Measurements from ENCODE around the gene CDC42SE2. TPM values are rescaled to one million over a fixed set of nuclear protein-coding genes. Genes with fewer than 3 reads are reported as not detected.

Gene CDC42SE2
- polyA plus RNA-seq, 4 donors: 36.0 to 60.3 (median 55.0) TPM

GRCh38 chr5:131405674-131406073 is 141.8 kb downstream of the CDC42SE2 start:
- no peaks in the 10 kb centered on the region for H3K27me3 ChIP-seq (ENCODE audit: control insufficient read depth in 3 of 3, insufficient read depth in 3 of 3, low read length in 3 of 3)
- no peak for DNase-seq
- FAIRE-seq: no peak
- H3K4me1 ChIP-seq (ENCODE audit: control insufficient read depth in 3 of 3, insufficient read depth in 2 of 3, low read depth in 1 of 3, low read length in 2 of 3): no peaks in the 10 kb centered on the region
- H3K36me3 ChIP-seq (ENCODE audit: control insufficient read depth in 3 of 3, insufficient read depth in 2 of 3, low read depth in 1 of 3, low read length in 3 of 3): peaks cover 0 to 21% (median 0%) of the 10 kb centered on the region in 3 donors
- H3K27ac ChIP-seq (ENCODE audit: low read depth in 1 of 3, low read length in 2 of 3): no peak overlapping the region
- 94 to 98% (median 98%) methylated on average over 2 of the region's 2 CpGs for WGBS, 3 donors
- H3K4me3 ChIP-seq (ENCODE audit: low read depth in 1 of 3, low read length in 3 of 3): no peak overlapping the region
- H3K9me3 ChIP-seq (ENCODE audit: control insufficient read depth in 2 of 2, insufficient read depth in 1 of 2, low read depth in 1 of 2, low read length in 1 of 2): peaks cover 0 to 15% of the 10 kb centered on the region in 2 donors

- H3K4me1 ChIP-seq (ENCODE audit: control insufficient read depth in 3 of 3, insufficient read depth in 2 of 3, low read depth in 1 of 3, low read length in 2 of 3): no peaks in the 10 kb centered on the region
- peaks cover 0 to 21% (median 0%) of the 10 kb centered on the region in 3 donors for H3K36me3 ChIP-seq (ENCODE audit: control insufficient read depth in 3 of 3, insufficient read depth in 2 of 3, low read depth in 1 of 3, low read length in 3 of 3)
- 83 to 91% (median 89%) methylated on average over 2 of the region's 2 CpGs for WGBS, 3 donors
- no peaks in the 10 kb centered on the region for H3K27me3 ChIP-seq (ENCODE audit: control insufficient read depth in 3 of 3, insufficient read depth in 3 of 3, low read length in 3 of 3)
- H3K9me3 ChIP-seq (ENCODE audit: control insufficient read depth in 2 of 2, insufficient read depth in 1 of 2, low read depth in 1 of 2, low read length in 1 of 2): peaks cover 0 to 11% of the 10 kb centered on the region in 2 donors
- no peak overlapping the region for H3K4me3 ChIP-seq (ENCODE audit: low read depth in 1 of 3, low read length in 3 of 3)
- no peak for DNase-seq
- no peak overlapping the region for H3K27ac ChIP-seq (ENCODE audit: low read depth in 1 of 3, low read length in 2 of 3)
- FAIRE-seq: no peak
Measured at GRCh38 chr5:131406076-131406475, 142.2 kb downstream of the CDC42SE2 start.

GRCh38 chr5:131406975-131407638 is 143.3 kb downstream of the CDC42SE2 start:
- DNase-seq (peak; percentile 26 to 73), FAIRE-seq (no peak)
- H3K27me3 ChIP-seq (ENCODE audit: control insufficient read depth in 3 of 3, insufficient read depth in 3 of 3, low read length in 3 of 3): no peaks in the 10 kb centered on the region
- 46 to 78% (median 54%) methylated on average over 6 of the region's 6 CpGs for WGBS, 3 donors
- no peak overlapping the region for H3K4me3 ChIP-seq (ENCODE audit: low read depth in 1 of 3, low read length in 3 of 3)
- H3K27ac ChIP-seq (ENCODE audit: low read depth in 1 of 3, low read length in 2 of 3): no peak overlapping the region
- H3K36me3 ChIP-seq (ENCODE audit: control insufficient read depth in 3 of 3, insufficient read depth in 2 of 3, low read depth in 1 of 3, low read length in 3 of 3): peaks cover 0 to 21% (median 0%) of the 10 kb centered on the region in 3 donors
- peaks cover 0 to 3% of the 10 kb centered on the region in 2 donors for H3K9me3 ChIP-seq (ENCODE audit: control insufficient read depth in 2 of 2, insufficient read depth in 1 of 2, low read depth in 1 of 2, low read length in 1 of 2)
- no peaks in the 10 kb centered on the region for H3K4me1 ChIP-seq (ENCODE audit: control insufficient read depth in 3 of 3, insufficient read depth in 2 of 3, low read depth in 1 of 3, low read length in 2 of 3)

- Histone ChIP-seq H3K9me3 (ENCODE audit: control insufficient read depth in 2 of 2, insufficient read depth in 1 of 2, low read depth in 1 of 2, low read length in 1 of 2) (no peaks in the 10 kb centered on the region), H3K36me3 (ENCODE audit: control insufficient read depth in 3 of 3, insufficient read depth in 2 of 3, low read depth in 1 of 3, low read length in 3 of 3) (peaks cover 0 to 18% (median 0%) of the 10 kb centered on the region in 3 donors), H3K27ac (ENCODE audit: low read depth in 1 of 3, low read length in 2 of 3) (no peak overlapping the region), H3K4me3 (ENCODE audit: low read depth in 1 of 3, low read length in 3 of 3) (no peak overlapping the region), H3K4me1 (ENCODE audit: control insufficient read depth in 3 of 3, insufficient read depth in 2 of 3, low read depth in 1 of 3, low read length in 2 of 3) (no peaks in the 10 kb centered on the region), H3K27me3 (ENCODE audit: control insufficient read depth in 3 of 3, insufficient read depth in 3 of 3, low read length in 3 of 3) (no peaks in the 10 kb centered on the region)
- 73 to 80% (median 75%) methylated on average over 4 of the region's 4 CpGs for WGBS, 3 donors
- FAIRE-seq (no peak), DNase-seq (no peak)
Measured at GRCh38 chr5:131413605-131414559, 150.0 kb downstream of the CDC42SE2 start.

- Histone ChIP-seq H3K36me3 (ENCODE audit: control insufficient read depth in 3 of 3, insufficient read depth in 2 of 3, low read depth in 1 of 3, low read length in 3 of 3) (peaks cover 0 to 20% (median 3%) of the 10 kb centered on the region in 3 donors), H3K27ac (ENCODE audit: low read depth in 1 of 3, low read length in 2 of 3) (no peak overlapping the region), H3K9me3 (ENCODE audit: control insufficient read depth in 2 of 2, insufficient read depth in 1 of 2, low read depth in 1 of 2, low read length in 1 of 2) (no peaks in the 10 kb centered on the region), H3K27me3 (ENCODE audit: control insufficient read depth in 3 of 3, insufficient read depth in 3 of 3, low read length in 3 of 3) (no peaks in the 10 kb centered on the region), H3K4me3 (ENCODE audit: low read depth in 1 of 3, low read length in 3 of 3) (no peak overlapping the region), H3K4me1 (ENCODE audit: control insufficient read depth in 3 of 3, insufficient read depth in 2 of 3, low read depth in 1 of 3, low read length in 2 of 3) (no peaks in the 10 kb centered on the region)
- 61 to 75% (median 67%) methylated on average over 3 of the region's 3 CpGs for WGBS, 3 donors
- no peak for FAIRE-seq
- no peak for DNase-seq
Measured at GRCh38 chr5:131416729-131417128, 152.9 kb downstream of the CDC42SE2 start.

- H3K27ac ChIP-seq (ENCODE audit: low read depth in 1 of 3, low read length in 2 of 3): no peak overlapping the region
- no peaks in the 10 kb centered on the region for H3K4me1 ChIP-seq (ENCODE audit: control insufficient read depth in 3 of 3, insufficient read depth in 2 of 3, low read depth in 1 of 3, low read length in 2 of 3)
- 20 to 26% (median 21%) methylated on average over 7 of the region's 7 CpGs for WGBS, 3 donors
- H3K4me3 ChIP-seq (ENCODE audit: low read depth in 1 of 3, low read length in 3 of 3): no peak overlapping the region
- peaks cover 0 to 22% (median 5%) of the 10 kb centered on the region in 3 donors for H3K36me3 ChIP-seq (ENCODE audit: control insufficient read depth in 3 of 3, insufficient read depth in 2 of 3, low read depth in 1 of 3, low read length in 3 of 3)
- FAIRE-seq (no peak), DNase-seq (peak; percentile 76 to 81)
- no peaks in the 10 kb centered on the region for H3K27me3 ChIP-seq (ENCODE audit: control insufficient read depth in 3 of 3, insufficient read depth in 3 of 3, low read length in 3 of 3)
- H3K9me3 ChIP-seq (ENCODE audit: control insufficient read depth in 2 of 2, insufficient read depth in 1 of 2, low read depth in 1 of 2, low read length in 1 of 2): no peaks in the 10 kb centered on the region
Measured at GRCh38 chr5:131417240-131417869, 153.5 kb downstream of the CDC42SE2 start.

GRCh38 chr5:131418846-131419245 is 155.0 kb downstream of the CDC42SE2 start:
- Histone ChIP-seq H3K4me1 (ENCODE audit: control insufficient read depth in 3 of 3, insufficient read depth in 2 of 3, low read depth in 1 of 3, low read length in 2 of 3) (no peaks in the 10 kb centered on the region), H3K36me3 (ENCODE audit: control insufficient read depth in 3 of 3, insufficient read depth in 2 of 3, low read depth in 1 of 3, low read length in 3 of 3) (peaks cover 0 to 21% (median 5%) of the 10 kb centered on the region in 3 donors), H3K4me3 (ENCODE audit: low read depth in 1 of 3, low read length in 3 of 3) (no peak overlapping the region), H3K27ac (ENCODE audit: low read depth in 1 of 3, low read length in 2 of 3) (no peak overlapping the region), H3K9me3 (ENCODE audit: control insufficient read depth in 2 of 2, insufficient read depth in 1 of 2, low read depth in 1 of 2, low read length in 1 of 2) (no peaks in the 10 kb centered on the region), H3K27me3 (ENCODE audit: control insufficient read depth in 3 of 3, insufficient read depth in 3 of 3, low read length in 3 of 3) (no peaks in the 10 kb centered on the region)
- WGBS, 3 donors: 92 to 96% (median 95%) methylated on average over 7 of the region's 7 CpGs
- no peak for DNase-seq
- FAIRE-seq: peak; percentile 82

- 63 to 84% (median 66%) methylated on average over 4 of the region's 4 CpGs for WGBS, 3 donors
Measured at GRCh38 chr5:131419877-131420276, 156.0 kb downstream of the CDC42SE2 start.

More at GRCh38 chr5:131419877-131420276, 156.0 kb downstream of the CDC42SE2 start:
- no peaks in the 10 kb centered on the region for H3K9me3 ChIP-seq (ENCODE audit: control insufficient read depth in 2 of 2, insufficient read depth in 1 of 2, low read depth in 1 of 2, low read length in 1 of 2)
- no peaks in the 10 kb centered on the region for H3K4me1 ChIP-seq (ENCODE audit: control insufficient read depth in 3 of 3, insufficient read depth in 2 of 3, low read depth in 1 of 3, low read length in 2 of 3)
- no peak overlapping the region for H3K27ac ChIP-seq (ENCODE audit: low read depth in 1 of 3, low read length in 2 of 3)
- no peaks in the 10 kb centered on the region for H3K27me3 ChIP-seq (ENCODE audit: control insufficient read depth in 3 of 3, insufficient read depth in 3 of 3, low read length in 3 of 3)
- FAIRE-seq: no peak
- no peak for DNase-seq
- H3K4me3 ChIP-seq (ENCODE audit: low read depth in 1 of 3, low read length in 3 of 3): no peak overlapping the region
- H3K36me3 ChIP-seq (ENCODE audit: control insufficient read depth in 3 of 3, insufficient read depth in 2 of 3, low read depth in 1 of 3, low read length in 3 of 3): peaks cover 0 to 19% (median 5%) of the 10 kb centered on the region in 3 donors

Measured in small intestine (tissue), 7 donors.